DMS153 treated with DMSO at 0.1 percent for 48 hours (cell line): ENCODE measurements around the gene TANGO6.
"Not testable (repeated sequence)": the region's sequence is repeated elsewhere in the genome, so short reads cannot be mapped to it uniquely, and the experiment has no call there.

Source experiments
- DNase-seq: peaks from one replicate; lab custom pipeline; 2025; ENCODE audit not compliant: unreplicated experiment; lab: John Stamatoyannopoulos, UW

Gene TANGO6

DNA sequence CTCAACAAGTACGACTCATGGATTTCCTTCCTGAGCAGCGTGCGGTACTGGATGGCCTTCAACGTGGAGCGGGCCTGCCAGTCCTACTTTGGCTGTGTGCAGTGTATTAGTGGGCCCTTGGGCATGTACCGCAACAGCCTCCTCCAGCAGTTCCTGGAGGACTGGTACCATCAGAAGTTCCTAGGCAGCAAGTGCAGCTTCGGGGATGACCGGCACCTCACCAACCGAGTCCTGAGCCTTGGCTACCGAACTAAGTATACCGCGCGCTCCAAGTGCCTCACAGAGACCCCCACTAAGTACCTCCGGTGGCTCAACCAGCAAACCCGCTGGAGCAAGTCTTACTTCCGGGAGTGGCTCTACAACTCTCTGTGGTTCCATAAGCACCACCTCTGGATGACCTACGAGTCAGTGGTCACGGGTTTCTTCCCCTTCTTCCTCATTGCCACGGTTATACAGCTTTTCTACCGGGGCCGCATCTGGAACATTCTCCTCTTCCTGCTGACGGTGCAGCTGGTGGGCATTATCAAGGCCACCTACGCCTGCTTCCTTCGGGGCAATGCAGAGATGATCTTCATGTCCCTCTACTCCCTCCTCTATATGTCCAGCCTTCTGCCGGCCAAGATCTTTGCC, 271.1 kb downstream of the TANGO6 start:
- no peak for DNase-seq

DNA sequence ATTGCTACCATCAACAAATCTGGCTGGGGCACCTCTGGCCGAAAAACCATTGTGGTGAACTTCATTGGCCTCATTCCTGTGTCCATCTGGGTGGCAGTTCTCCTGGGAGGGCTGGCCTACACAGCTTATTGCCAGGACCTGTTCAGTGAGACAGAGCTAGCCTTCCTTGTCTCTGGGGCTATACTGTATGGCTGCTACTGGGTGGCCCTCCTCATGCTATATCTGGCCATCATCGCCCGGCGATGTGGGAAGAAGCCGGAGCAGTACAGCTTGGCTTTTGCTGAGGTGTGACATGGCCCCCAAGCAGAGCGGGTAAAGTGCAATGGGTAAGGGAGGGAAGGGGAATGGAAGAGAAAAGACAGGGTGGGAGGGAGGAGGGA, 271.6 kb downstream of the TANGO6 start:
- no peak for DNase-seq

- no peak for DNase-seq
Measured at GRCh38 chr16:69115361-69115760, 272.0 kb downstream of the TANGO6 start.

GRCh38 chr16:69115837-69116236, 272.5 kb downstream of the TANGO6 start:
- DNase-seq: no peak

DNA sequence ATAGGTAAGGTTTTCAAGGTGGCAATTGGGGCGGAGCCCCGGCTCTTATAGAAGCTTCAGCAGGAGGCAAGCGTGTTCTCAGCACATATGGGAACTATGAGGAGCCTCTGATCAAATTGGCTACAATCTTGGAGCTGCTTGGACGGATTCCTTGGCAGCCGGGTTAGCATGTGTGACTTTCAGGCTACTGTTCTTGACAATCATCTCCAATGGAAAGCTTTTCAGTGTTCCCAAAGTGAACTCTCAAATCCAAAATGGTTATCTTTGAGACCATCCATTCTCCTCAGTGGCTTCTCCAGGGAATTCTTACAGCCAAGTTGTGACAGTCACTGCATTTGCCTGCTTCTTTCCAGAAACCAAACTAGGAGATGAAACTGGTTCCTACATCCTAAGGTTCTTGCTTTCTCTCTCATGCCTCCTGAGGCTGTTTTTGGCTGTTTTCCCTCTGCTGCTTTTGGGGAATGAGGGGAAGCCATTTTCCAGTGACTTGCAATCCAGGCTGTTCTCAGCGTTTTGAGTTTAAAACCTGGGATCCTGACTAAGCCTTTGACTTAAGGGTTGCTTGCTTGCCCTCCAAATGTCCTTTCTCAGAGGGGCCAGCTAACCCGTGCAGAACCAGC, 273.0 kb downstream of the TANGO6 start:
- DNase-seq: no peak

DNA sequence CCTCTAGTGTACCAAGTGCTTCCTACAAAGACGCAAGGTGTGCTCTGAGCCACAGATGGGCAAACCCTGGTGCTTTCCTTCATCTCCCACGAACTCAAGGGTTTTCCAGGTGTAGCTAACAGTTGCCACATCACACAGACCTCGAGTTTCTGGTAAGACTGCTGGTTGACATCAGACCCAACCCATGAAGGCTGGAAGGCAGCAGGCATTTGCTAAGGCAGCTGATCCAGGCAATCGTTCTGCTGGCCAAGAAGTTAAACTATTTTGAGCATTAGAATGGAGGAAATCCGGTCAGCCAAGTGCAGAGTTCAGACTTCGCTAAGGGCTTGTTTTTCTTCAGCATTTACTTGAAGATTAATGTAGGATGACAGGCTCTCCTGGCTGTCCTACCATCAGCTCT, 273.6 kb downstream of the TANGO6 start:
- no peak for DNase-seq

DNA sequence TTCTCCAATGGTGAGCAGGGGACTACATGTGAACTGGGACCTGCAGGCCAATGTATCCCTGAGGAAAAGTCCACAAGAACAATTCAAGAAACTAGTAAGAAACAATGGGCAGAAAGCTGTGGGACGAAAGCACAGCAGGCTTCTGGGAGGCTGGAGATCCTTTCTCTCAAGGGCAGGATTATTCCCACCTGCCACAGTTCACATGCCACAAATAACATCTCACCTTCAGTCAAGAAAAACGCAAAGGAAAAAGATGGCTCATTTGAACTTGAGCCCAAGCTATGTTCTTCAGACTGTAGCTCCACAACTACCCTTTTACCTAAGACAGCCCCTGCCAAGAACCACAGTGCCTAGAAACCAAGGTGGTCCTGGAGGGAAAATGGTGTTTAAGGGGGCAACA, 275.1 kb downstream of the TANGO6 start:
- DNase-seq: no peak

DNA sequence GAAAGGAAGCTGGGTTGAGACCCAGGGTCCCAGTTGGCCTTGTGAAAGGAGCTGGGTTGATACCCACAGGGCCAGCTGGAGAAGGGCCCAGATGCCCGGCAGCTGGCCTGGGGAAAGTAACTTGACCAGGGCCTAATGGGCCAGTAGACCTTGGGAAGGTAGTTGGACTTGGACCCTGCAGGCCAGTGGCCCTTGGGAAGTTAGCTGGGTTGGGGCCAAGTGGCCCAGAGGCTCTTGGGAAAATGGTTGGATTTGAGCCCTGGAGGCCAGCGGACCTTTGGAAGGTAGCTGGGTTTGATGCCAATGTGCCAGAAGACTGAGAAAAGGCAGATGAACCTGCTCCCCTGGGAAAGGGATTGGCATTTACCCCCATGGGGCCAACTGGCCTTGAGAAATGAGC, 275.7 kb downstream of the TANGO6 start:
- DNase-seq: no peak

- no peak for DNase-seq
Measured at GRCh38 chr16:69119536-69119935, 276.2 kb downstream of the TANGO6 start.

DNA sequence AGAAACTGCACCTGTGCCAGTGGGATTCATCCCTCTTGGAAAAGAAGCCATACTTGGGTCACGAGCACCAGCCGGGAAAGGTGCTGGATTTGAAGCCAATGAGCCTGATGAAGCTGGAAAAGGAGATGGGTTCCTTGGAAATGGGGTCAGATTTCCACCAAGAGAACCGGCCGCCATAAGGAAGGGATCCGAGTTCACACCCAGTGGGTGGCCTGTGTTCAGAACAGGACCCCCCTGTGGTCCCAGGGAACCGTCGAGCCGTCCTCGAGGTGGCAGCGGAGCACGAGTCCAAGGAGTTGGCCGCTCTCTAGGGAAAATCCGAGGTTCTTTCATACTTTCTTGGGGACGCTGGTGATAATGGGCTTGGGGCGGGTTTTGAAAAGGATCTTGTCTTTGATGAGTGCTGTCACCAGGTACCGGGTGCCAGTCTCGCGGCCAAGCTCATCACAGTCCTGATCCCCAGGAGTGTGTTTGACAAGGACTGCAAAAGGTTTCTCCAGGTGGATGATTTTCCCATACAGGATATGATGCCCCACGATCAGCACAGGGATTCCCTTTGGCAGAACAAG, 276.8 kb downstream of the TANGO6 start:
- DNase-seq: no peak

- peak; percentile 8 for DNase-seq
Measured at GRCh38 chr16:69123910-69124309, 280.6 kb downstream of the TANGO6 start.

DNA sequence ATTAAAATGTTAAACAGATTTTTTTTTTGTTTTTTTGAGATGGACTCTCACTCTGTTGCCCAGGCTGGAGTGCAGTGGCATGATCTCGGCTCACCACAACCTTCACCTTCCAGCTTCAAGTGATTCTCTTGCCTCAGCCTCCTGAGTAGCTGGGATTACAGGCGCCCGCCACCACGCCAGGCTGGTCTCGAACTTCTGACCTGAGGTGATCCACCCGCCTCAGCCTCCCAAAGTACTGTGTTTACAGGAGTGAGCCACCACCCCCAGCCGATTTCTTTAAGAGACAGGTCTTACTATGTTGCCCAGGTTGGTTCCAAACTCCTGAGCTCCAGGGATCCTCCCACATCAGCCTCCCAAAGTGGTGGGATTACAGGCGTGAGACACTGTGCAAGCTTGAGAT, 281.1 kb downstream of the TANGO6 start:
- not testable (repeated sequence) for DNase-seq

DNA sequence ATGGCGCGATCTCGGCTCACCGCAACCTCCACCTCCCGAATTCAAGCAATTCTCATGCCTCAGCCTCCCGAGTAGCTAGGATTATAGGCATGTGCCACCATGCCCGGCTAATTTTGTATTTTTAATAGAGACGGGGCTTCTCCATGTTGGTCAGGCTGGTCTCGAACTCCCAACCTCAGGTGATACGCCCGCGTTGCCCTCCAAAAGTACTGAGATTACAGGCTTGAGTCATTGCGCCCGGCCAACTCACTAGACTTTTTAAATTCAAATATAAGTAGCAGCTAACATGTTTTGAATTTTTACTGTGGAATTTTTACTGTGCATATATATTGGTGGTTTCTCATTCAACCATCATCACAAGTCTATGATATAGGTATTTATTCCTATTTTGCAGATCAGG, 281.6 kb downstream of the TANGO6 start:
- DNase-seq: not testable (repeated sequence)

GRCh38 chr16:69126221-69126620, 282.9 kb downstream of the TANGO6 start:
- no peak for DNase-seq

GRCh38 chr16:69126801-69127200, 283.5 kb downstream of the TANGO6 start:
- not testable (repeated sequence) for DNase-seq

DNA sequence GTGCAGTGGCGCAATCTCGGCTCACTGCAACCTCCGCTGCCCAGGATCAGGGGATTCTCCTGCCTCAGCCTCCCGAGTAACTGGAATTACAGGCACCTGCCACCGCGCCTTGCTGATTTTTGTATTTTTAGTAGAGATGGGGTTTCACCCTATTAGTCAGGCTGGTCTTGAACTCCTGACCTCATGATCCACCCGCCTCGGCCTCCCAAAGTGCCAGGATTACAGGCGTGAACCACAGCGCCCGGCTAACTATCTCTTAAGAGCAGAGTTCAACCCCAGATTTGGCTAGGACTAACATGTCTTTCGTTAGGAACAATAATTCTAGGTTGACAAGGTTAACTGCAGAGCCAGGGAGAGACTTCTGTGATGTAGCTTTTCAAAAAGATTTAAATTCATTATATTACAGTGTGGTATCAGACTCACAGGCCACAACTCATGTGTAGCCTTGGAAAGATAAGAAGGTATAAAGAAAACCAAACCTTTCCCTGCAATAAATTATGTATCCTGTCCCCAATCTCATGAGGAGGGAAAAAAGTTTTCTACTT, 284.7 kb downstream of the TANGO6 start:
- no peak for DNase-seq

DNA sequence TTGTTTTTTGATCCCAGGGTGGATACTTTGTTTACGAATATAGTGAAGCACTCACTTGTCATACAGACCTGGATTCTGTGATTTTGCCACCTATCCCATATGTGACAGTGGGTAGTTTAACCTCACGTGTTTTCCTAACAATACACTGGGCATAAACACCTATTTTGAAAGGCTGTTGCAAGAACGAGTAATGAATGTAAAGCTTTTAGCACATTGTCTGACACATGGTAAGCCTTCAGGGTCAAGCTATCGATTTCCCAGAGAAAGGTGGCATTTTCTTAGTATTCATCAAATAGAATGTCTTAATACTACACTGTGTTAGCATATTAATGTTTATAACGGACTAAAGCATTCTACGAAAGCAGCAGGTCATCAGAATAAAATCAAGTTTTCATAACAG, 287.1 kb downstream of the TANGO6 start:
- DNase-seq: no peak

DNA sequence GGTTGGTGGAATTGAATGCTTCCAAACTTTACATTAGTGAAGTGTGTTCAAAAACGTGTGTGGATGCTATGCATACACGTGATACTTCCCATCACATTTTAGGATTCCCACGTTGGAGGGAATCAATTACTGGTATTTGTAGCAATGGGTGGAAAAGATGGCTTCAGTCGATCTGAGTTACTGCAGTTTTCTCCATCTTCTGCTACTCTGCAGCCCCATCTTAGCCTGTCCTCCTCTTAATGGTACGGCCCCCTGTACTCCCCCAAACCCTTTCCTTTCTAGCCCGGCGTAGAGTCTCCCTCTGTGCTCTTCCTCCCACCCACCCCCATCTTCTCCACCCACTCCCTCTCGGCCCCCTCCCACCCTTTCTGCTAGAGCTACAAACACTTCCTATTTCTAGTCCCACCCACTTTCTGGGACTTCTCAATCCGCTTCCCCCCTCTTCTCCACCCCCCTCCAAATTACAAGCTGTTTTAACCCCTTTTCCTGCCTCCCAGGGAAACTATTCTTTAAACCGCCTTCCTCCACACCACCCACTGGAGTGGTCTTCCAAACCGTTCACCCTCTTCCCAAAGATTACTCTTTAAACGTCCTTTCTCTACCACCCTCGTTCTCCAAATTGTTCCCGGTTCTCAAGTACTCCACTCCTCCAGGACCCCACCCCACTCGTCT, 288.0 kb downstream of the TANGO6 start:
- DNase-seq: no peak

DNA sequence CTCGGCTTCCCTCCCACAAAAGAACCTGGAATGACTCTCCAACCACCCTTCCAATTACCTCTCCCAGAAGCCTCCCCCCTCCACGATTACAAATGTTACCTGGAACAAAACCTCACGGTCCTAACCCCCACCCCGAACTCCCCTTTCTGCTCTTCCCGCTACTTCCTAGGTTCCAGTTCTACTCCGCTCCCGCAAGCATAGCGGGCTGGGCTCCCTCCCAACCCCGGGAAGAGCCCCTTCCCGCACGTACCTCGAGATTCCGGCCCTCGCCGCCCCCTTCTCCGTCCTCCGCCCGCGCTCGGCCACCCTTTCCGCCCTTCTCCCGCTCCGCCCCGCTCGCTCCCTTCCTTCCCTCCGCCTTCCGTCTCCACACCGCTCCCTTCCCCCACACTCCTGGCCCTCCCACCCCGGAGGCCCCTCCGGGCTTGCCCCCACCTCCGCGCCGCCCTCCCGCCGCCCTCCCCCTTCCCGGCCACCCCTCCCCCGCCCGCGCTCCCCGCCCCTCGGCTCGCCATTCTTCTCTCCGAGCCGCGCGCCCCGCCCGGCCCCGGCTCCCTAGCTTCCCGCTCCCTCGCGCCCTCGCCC, 288.6 kb downstream of the TANGO6 start:
- DNase-seq: peak; percentile 24

DNA sequence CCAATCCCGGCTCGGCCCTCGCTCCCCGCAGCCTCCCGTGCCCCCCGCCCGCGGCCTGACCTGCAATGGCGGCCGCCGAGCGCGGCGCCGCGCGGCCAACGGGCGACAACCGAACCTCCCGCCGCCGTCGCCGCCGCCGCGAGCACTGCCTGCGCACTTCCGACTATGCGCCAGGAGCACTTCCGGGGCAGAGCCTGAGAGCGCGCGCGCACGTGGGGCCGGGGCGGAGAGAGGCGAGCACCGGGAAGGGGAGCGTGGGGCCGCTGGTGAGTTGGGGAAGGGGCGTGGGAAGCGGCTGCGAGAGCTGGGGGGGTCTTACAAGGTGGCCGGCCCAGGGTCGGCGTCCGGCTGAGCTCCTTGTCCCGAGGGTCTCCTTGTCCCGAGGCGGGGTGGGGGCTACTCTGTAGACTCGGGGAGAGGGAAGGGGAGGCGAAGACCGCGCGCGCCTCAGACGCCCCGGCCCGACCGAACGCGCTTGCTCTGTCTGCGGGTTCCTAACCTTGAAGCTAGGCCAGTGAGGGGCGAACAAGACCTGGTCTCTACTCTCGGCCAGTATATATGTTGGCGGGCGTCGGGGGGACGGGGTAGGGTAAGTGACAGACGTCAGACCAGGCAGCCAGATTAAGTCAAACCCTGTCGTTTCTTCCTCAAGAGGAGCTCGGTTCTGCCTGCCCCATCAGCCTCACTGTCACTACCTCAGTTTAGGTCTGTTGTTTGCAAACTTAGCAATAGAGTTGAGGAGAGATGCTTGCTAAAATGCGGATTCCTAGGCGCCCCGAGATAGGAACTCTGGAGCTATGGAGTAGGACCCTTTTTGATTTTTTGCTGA, 289.3 kb downstream of the TANGO6 start, which contains the start of the genes CHTF8 and UTP4:
TSS of gene CHTF8 (minus strand) at position 165 of the 829 bp plus-strand sequence. CDS start 11,130 bp downstream, outside the sequence.
TSS of gene UTP4 (plus strand) at position 226 of the 829 bp plus-strand sequence. CDS start 811 bp downstream, outside the sequence.
- peak; percentile 30 for DNase-seq
